ENCODE data around the gene VSIG10.
"Not testable (repeated sequence)": the region's sequence is repeated elsewhere in the genome, so short reads cannot be mapped to it uniquely, and the experiment has no call there.

VSIG10 gene

GRCh38 chr12:118036672-118037411 is 67.0 kb downstream of the VSIG10 start:
- DNase-seq (ENCODE audit: low read depth, low spot score) = no peak
- no peak overlapping the region for H3K27ac ChIP-seq

DNA sequence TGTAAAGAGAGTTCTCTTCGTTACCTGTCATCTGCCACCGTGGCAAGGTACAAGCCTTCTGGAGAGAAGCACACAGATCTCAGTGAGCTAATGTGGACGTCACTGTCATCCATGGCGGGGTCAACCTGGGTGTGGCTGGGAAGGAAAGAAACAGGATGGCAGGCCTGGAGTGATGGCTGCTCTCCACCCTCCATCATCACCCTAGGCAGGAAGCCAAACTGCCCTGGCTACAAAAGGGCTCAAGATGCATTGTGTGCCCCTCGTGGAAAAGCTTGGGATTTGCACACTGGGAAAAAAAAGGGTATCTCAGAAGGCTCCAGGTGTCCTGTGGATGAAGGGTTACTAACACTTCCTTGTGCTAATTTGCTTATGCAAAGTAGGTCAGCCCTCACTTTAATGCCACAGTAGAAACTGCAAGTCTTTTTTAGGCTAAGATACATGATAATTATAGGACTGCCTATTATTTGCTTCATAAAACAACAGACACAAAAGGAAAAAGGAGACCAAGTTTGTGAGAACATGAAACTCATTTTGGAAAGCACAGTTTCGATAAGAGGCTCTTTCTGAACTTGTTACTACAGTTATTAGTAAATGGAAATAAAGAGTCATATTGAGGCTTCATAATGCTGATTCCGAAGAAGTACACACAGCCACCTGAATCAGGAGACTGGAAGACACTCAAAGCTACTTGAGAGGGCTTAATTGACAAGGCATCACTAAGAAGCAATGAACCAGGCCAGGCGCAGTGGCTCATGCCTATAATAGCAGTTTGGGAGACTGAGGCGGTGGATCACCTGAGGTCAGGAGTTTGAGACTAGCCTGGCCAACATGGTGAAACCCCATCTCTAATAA is 68.4 kb downstream of the VSIG10 start:
- DNase-seq (ENCODE audit: low read depth, low spot score) = no peak
- H3K27ac ChIP-seq = peak overlapping the region; percentile 38

DNA sequence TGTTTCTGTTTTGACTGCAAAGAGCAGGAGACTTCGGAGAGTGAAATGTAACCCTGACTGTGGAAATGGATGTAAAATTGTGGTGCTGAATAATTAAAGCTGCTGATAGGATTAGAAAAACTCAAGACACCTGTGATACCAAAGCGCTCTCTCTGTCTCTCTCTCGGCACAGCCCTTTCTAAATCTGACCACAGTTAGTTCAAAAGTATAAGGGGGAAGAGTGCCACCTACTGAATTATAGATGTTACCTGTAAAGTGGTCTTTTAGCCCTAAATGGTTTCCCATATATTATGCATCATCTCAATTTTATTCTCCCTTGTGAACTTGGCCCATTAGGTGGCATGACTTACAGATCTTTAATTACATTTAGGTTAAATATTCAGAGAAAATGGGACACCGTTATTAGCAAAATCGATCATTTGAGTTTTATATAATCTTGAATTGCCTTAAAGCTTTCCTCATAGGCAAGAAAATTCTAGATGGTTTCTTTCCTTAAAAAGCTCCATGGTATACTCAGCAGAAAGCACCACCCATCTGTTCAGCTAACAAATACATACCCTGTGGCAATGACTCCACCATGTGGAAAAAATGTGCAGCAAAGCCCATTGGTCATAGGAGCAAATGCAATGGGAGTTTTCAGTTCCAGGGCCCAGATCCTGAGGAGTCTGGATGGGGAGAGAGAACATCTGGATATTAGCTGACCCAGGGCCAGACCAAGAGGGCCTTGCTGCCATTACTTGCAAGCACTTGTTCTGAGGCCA is 69.2 kb downstream of the VSIG10 start:
- peak overlapping the region; percentile 38 for H3K27ac ChIP-seq
- no peak for DNase-seq (ENCODE audit: low read depth, low spot score)

GRCh38 chr12:118033902-118034301 is 69.9 kb downstream of the VSIG10 start:
- DNase-seq (ENCODE audit: low read depth, low spot score) = no peak
- H3K27ac ChIP-seq = peak overlapping the region; percentile 38

DNA sequence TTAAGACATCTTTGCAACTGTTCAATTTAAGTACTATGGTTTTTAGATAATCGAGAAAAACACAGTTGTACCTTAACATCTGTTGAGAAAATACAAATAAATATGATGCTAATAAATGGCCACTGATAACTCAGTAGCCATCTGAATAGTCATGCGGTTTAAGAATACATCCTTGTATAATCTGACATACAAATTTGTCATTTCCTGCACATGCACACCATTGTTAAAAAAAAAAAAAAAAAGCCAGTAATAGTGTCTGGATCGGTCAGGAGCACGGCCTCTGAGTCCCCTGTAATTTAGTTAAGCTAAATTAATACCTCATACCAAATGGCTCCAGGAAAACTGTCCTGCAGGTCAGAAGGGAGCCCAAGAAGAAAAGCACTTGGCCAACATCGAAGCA is 70.5 kb downstream of the VSIG10 start:
- no peak for DNase-seq (ENCODE audit: low read depth, low spot score)
- peak overlapping the region; percentile 38 for H3K27ac ChIP-seq

GRCh38 chr12:118032188-118032587 is 71.6 kb downstream of the VSIG10 start:
- H3K27ac ChIP-seq = no peak overlapping the region
- DNase-seq (ENCODE audit: low read depth, low spot score) = no peak

GRCh38 chr12:118029166-118029565 is 74.6 kb downstream of the VSIG10 start:
- no peak for DNase-seq (ENCODE audit: low read depth, low spot score)

DNA sequence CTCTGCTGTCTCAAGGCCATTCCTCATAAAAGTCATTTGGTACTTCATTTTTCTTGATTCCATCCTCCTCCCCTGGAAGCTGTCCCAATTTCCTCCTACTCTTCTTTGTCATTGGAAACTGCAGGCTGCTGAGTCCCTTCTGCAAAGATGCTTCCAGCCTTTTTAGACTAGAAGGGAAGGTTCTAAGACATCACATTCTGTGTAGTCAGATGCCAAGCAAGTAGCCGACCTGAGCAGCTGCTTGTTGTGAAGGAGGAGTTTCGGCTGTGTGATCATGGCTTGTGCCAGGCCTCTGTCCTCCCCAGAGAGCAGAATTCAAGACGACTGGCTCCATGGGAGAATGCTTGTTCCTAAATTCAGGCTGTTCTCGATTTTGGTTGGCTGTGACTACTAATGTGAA is 78.6 kb downstream of the VSIG10 start:
- no peak overlapping the region for H3K27ac ChIP-seq
- no peak for DNase-seq (ENCODE audit: low read depth, low spot score)

More at GRCh38 chr12:118029166-118029565, 74.6 kb downstream of the VSIG10 start:
- no peak overlapping the region for H3K27ac ChIP-seq

- no peak overlapping the region for H3K27ac ChIP-seq
Measured at GRCh38 chr12:118023301-118023860, 80.4 kb downstream of the VSIG10 start.

DNA sequence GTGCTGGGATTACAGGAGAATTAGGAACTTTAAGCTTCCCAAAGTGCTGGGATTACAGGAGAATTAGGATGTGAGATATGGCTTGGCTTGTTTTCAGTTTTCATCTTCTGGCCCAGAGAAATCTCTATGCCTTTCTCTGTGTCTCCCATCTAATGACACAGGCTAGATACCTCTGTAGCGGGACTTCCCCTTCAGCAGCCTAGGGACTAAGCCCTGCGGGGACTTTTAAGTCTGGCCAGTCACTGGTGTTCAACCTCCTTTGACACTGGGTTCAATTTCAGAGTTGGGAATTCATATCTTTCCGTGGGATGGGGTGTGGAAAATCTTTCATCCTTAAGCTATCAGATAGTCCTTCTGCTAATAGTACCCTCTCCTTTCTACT is 81.1 kb downstream of the VSIG10 start:
- H3K27ac ChIP-seq = no peak overlapping the region
- no peak for DNase-seq (ENCODE audit: low read depth, low spot score)

More at GRCh38 chr12:118023301-118023860, 80.4 kb downstream of the VSIG10 start:
- no peak for DNase-seq (ENCODE audit: low read depth, low spot score)

DNA sequence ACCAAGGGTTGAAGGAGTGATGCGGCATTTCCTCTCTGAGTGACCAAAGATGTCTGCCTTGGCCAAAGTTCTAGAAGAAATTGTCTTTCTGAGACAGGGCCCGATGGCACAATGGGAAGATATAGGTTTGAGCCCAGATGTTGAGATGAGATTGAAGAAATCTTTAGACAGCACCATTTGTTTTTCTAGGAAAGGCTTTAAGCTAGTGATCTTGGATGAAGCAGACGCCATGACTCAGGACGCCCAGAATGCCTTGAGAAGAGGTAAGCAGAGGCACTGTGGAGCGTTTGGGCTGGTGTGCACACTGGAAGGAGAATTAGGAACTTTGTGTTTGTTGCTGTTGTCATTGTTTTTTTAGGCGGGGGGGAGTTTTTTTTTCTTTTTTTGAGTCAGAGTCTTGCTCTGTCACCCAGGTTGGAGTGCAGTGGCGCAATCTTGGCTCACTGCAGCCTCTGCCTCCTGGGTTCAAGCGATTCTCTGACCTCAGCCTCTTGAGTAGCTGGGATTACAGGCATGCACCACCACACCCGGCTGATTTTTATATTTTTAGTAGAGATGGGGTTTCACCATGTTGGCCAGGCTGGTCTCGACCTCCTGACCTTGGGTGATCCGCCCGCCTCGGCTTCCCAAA is 81.6 kb downstream of the VSIG10 start:
- not testable (repeated sequence) for H3K27ac ChIP-seq; DNase-seq (ENCODE audit: low read depth, low spot score)

GRCh38 chr12:118020036-118020435 is 83.8 kb downstream of the VSIG10 start:
- H3K27ac ChIP-seq = no peak overlapping the region
- no peak for DNase-seq (ENCODE audit: low read depth, low spot score)

GRCh38 chr12:118017926-118018325 is 85.9 kb downstream of the VSIG10 start:
- no peak for DNase-seq (ENCODE audit: low read depth, low spot score)
- no peak overlapping the region for H3K27ac ChIP-seq

DNA sequence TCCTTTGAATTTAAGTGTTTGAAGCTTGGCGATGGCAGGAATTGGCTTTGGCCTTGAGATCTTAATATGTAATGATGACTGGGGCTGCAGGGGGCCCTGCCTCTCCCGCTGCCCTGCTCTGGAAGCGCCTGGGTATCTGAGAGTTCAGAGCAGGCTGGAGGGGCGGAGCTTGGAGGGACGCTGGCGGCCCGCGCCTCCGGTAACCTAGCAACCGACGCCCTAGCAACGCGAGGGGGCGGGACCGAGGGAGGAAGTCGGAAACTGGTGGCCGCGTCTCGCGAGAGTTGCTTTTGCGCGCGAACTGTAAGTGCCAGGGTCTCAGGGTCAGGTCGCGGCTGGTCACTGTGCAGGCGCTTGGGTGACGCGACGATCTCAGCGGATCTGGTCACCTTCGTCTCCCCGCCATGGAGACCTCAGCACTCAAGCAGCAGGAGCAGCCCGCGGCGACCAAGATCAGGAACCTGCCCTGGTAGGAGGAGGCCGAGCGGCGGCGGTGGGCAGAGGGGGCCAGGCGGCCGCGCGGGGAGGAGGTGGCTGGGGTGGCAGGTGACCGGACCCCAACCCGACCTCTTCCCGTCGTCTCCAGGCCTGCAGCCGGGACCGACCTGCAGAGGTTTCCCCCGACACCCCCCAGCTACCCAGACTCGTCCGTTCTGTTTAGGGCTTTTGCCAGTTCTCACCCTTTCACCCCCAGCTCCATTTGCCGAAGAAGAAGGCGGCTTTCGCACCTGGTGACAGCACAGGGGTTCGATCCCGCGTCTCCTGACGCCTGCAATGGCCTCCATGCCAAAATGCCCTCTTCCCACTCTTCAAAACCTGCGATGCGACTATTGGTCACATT is 87.2 kb downstream of the VSIG10 start, which contains the start of gene RFC5:
Gene RFC5 (plus strand): TSS at position 280 of the 841 bp plus-strand sequence. CDS start 125 bp downstream, at position 405.
- DNase-seq (ENCODE audit: low read depth, low spot score) = peak; percentile 76
- H3K27ac ChIP-seq = no peak within 1 kb of the TSS

DNA sequence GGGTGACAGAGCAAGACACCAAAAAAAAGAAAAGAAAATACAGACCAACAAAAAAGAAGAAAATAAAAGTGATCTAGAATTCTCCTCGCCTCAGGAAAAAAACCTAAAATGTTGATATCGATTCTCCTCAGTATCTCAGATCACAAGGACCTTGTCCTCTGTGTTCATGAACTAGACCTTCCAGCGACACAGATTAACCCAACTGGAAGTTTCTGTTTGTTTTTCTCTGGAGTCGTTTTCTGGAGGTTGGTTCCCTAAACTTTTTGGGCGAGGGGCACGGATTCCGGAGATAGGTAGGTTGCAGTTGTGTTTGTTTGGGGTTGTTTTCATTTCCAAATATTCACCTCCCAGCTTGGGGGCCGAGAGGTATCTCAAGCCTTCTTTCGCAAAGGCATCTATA is 87.9 kb downstream of the VSIG10 start:
- H3K27ac ChIP-seq = no peak overlapping the region

DNA sequence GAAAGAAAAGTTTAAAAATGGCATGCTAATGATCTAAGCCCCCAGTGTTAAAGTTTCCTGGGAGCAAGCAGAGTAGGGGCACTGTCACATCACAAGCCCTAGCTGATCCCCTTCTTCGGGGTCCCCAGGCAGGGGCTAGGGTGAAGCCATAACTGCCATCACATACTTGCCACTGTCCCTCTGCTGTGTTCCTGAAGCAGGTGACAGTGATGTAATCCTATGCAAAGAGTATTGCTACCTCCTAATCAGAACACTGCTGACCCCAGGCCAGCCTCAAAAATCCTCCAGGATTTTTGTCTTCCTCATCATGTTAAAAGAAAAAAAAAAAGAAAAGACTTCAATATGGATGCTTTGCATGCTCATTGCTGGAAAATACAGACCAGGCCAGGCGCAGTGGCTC is 88.5 kb downstream of the VSIG10 start:
- no peak overlapping the region for H3K27ac ChIP-seq
- DNase-seq (ENCODE audit: low read depth, low spot score) = no peak

More for the DNA sequence above, 87.9 kb downstream of the VSIG10 start:
- DNase-seq (ENCODE audit: low read depth, low spot score) = no peak

Data from epithelial cell of prostate (primary cell).